HuH-7.5 (cell line): ENCODE measurements around the gene HMCN1.

Source experiments
- DNase-seq: peaks from one replicate; pipeline ENCODE4 v3.0.0; 2011; ENCODE audit warnings: low spot score

Gene HMCN1

DNA sequence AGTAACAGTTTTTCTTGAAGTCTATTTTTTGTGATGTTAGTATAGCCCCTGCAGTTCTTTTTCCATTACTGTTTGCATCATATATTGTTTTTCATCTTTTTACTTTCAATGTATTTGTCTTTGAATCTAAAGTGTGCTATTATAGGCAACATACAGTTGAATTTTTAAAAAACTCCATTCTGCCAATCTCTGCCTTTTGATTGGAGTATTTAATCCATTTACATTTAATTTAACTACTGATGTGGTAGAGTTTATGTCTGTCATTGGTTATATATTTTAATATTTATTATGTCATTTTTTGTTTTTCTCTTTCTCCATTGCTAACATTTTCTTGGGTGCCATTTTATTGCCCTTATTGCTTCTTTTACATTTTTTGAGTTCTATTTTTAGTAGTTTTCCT lies 296.3 kb downstream of the HMCN1 start:
- no peak for DNase-seq

DNA sequence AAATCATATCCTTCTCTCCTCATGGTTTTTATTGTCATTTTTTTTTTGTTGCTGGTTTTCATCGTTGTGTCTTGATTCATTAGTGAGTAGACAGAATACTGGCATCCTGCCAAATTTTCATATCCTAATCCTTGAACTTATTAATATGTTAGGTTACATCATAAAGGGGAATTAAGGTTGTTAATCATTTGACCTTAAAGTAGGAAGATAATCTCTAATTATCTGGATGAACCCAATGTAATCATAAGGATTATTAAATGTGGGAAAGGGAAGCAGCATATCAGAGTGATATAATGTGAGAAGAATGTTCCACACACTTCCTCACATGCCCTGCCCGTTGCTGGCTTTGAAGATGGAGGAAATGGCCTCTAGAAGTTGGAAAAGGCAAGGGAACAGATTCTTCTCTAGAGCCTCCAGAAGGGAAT lies 299.7 kb downstream of the HMCN1 start:
- DNase-seq = no peak

DNA sequence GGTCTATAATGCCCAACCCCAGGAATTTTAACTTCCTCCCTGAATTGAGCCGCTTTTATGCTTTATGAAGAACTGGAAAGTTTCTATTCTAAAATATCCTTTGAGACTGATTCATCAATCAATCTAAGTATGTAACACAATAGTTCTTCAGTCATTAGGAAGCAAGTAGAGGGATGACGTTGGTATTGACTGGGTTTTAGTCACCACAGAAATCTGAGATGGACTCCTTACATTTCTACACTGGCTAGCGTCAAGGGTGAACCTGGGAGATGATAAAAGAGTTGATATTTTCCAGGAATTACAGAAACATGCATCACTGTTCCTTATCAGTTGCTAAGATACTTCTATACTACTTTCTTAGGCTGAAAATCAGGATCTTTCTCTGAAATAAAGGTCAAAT lies 308.0 kb downstream of the HMCN1 start:
- no peak for DNase-seq

DNA sequence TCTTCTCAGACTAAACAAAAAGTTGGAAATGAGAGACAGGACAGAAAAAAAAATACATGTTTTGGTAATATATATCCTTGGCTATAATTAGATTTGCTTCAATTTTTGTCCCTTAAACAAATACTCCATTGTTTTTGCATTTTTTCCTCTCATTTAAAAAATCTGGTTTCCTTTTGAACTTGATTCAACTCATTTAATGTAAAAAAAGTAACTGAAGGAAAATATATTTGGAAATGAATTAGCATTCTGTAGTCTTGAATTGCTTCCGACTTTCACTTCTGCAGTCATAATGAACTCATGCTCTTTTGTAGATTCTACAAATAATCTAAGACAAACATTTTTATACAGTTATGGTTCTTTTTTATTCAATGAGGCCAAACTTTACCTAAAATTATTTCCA lies 309.1 kb downstream of the HMCN1 start:
- no peak for DNase-seq

DNA sequence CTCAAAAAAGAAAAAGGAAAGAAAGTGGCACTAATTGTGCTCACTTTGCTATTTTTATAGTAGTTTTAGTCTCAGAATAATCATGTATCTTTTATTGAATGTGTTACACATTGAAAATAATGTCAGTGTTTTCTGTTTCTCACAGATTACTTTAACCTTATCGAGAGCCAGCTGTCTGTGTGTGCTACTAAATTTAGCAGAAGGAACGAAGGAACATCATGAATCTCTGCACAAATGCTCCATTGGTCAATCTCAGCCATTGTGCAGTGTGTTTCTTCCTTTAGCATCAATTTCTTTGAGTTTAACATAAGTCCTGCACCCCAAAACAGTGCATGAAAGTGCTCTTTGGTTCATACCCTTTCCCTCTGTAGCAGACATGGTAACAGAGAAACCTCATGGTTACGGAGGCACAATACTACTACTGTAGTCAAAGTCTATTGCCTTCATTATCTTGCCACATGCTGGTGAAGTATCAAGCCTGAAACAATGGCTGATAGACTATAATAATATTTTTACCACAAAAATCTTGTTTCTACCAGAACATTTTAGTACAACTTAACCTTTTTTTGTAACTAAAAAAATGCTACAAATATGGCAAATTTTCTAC lies 310.0 kb downstream of the HMCN1 start:
- no peak for DNase-seq

DNA sequence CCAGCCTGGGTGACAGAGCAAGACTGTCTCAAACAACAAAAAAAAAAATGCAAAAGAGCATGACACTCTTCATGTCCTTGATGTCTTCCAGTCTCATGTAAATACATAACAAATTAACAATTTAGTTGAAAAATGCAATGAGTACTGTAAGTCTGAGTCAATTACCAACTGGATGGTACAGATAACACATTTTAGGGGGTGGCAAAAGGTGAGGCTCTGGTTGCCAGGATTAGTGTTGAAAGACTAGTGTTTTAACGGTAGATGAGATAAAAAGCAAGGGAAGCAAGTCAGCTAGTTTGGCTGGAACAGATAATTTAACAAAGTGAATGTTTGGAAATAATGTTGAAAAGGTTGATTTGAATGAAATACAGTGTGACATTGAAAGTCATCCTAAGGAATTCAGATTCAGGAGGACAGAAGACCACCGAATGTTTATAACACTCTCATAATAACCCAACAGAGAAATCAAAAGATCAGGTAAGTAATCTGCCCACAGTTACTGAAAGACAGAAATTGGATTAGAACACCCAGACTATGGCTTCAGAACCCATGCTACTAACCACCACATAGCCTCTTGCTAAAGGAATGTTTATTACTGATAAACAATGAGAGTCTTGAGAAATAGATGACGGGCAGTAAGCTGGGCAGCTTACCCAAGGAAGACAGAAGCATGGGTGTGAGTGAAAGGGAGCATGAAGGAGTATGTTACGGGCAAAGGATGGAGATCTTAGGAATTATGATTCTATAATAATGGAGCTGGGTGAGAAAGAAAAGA lies 312.4 kb downstream of the HMCN1 start:
- DNase-seq = no peak

DNA sequence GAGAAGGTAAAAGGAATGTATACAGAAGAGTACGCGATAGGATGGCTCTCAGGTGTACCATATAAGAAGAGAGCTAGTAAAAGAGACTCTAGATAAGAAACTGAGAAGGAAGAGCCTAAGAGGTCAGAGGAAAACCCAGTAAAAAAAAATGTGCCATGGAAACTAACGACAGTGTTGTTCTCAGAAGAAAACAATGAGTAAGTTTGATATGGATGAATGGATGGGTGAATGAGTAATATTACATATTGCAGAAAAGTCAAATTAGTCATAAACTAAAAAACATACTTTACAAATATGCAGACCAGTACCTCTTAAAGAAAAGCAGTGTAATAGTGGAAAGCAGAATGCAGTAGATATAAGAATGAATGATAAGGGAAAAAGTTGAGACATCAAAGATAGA lies 316.2 kb downstream of the HMCN1 start:
- DNase-seq = no peak

DNA sequence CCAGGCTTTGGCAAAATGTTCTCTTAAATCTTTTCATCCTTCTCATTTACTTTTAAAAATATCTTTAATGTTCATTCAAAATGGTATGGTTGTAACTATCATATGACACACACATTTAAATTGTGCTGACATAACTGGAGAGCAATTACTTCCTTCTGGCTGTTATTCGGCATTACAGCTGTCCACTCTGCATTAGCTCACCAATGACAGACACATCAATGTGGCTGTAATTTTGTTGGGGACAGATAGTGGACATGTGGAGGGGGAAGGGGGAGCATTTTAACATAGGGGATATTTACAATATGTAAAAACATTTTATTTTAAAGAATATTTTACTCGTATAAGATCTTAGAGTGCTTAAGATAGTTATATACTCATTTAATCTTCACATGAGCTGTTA lies 319.8 kb downstream of the HMCN1 start:
- DNase-seq = no peak

DNA sequence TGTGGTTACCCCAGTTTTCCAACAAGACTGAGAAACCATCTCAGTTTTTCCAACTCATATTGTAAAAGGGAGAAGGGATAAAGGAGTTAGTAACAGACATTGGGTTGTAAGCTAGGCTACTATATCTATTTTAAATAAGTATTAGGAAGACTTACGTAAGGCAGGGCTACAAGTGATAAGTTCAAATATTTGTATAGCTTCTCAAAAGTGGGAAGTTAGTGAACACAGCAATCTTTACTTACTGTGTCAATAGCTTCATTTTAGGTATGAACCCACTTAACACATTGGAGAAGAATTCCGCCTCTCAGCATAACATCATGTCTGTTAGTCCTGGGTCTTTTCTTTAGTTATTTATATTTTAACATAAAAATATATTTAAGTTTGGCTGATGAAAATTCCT lies 320.7 kb downstream of the HMCN1 start:
- no peak for DNase-seq

DNA sequence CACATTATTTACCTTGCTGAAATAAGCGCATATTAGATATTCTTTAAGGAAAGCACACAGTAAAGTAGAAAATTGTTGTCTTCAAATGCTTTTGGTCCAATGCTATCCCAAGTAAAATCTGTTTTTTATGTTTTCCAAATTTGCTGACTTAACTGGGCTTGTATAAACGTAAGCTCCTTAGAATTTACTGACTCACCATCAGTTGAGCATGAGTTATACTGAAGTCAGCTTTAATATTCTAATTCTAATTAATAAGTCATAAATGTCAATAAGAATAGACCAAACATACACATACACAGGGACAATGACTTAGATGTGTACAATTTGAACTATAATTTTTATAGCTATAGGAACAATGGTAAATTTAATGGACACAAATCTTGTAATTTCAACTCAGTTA lies 321.7 kb downstream of the HMCN1 start:
- no peak for DNase-seq

DNA sequence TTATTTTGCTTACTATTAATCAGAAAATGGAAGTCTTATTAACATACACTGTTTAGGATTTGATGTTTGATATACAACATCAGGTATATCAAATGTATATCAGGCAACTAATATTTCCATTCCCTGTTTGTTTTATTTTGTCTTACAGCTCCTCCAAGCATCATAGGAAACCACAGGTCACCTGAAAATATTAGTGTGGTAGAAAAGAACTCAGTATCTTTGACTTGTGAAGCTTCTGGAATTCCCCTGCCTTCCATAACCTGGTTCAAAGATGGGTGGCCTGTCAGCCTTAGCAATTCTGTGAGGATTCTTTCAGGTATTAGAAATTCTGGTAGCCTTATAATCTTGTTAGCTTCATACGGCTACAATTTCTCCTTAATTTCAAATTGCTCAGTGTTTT lies 322.9 kb downstream of the HMCN1 start:
- DNase-seq = no peak

DNA sequence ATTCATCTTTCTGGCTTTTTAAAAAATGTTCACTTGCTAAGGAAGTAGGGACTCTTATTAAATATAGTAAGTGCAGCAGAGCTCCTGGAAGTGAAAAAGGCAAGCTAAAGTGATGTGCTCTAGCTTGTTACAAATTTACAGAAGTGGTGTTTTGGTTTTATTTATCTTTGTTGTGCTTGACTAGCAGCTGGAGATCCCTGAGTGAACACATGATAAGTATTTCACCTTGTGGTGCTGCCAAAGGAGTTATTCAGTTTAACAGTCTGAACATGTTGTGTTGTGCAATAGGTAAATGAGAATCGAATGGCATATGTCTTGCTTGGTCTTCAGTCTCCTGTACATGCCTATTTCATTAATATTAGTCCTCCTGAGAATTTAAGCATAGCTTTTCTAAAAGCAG lies 325.1 kb downstream of the HMCN1 start:
- DNase-seq = no peak

DNA sequence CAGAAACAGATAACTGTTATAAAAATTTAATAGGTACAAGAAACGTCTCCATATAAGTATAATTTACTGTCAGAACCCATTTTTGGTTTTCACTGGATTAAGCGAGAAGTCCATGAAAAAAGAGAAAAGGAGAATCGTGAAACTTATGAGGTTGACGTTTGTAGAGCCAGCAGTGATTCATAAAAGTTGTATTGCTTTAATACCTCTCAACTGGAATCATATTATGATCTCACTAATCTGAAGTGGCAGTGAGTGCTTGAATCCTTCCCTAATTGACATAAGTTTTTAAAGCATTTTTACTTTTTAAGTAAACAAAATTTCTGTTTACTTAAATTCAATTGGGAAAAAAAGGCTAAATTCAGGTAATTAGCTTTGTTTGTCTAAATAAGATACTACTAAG lies 325.6 kb downstream of the HMCN1 start:
- DNase-seq = no peak

DNA sequence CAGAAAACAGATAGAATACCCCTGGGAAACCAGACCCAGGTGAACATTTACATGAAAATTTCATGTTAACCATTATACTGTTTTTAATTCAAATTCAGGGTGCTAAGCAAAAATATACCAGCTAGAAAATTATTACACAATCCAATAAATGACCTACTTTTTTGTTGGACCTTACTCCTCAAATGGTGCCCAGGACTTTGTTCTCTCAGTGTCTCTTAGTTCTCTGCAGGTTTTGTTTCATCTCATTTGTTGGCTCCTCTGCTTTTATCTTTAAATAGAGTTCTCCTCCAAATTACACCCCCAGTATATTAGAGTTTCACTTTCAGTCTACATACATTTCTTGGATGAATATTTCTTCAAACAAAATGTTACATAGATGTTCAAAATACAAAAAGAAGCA lies 326.0 kb downstream of the HMCN1 start:
- DNase-seq = no peak

DNA sequence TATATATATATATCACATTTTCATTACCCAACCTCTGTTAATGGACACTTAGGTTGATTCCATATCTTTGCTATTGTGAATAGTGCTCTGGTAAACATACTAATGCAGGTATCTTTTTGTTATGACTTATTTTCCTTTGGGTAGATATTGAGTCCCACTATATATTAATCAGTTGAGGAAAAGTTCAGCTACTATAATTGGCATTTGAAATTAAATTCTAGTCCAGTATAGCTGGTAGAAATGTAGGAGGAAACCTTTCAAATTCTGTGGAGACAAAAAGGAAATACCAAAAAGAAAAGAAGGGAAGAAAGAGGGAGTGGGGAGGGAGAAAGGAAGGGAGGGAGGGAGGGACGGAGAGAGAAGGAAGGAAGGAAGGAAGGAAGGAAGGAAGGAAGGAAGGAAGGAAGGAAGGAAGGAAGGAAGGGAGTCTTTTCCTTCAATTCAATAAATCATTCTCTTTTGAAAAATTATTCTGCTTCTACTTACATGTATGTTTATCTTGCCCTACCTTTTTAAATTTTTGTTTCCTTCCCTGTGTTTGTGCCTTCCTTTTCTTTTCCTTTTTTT lies 329.0 kb downstream of the HMCN1 start:
- DNase-seq = no peak

DNA sequence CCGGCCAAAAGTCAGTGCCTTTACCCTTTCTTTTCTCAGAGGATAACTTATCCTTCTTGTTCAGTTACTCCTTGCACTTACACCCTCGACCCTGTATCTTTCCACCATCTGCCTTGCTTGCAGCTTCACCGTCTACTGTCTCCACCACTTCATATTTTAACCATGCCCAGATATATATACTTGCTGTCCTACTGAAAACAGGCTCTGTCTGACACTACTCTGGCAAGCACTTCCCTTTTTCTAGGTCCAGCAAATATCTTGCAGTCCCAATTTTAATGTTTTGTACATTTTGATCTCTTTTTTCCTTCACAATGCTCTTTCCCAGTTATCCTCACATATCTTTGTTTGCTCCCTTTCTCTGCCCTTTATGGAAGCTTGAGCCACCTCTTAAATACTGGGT lies 332.2 kb downstream of the HMCN1 start:
- no peak for DNase-seq

DNA sequence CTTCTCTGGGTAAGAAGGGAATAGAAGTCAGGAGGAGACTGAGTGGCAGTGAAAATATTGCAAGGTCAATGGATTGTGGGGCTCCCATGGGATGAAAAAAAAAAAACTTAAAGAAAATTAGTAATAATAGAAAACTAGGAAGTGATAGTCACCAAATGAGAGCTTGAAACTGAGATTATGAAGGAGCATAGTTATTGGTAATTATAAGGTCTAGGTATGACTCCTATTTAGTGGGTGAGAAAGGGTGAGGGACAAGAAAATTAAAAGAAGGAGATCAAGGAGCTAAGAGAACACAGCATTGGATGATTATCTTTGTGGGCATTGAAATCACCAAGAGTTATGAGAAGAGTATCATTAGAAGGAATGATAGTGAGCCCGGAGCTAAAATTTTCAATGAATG lies 339.5 kb downstream of the HMCN1 start:
- no peak for DNase-seq

DNA sequence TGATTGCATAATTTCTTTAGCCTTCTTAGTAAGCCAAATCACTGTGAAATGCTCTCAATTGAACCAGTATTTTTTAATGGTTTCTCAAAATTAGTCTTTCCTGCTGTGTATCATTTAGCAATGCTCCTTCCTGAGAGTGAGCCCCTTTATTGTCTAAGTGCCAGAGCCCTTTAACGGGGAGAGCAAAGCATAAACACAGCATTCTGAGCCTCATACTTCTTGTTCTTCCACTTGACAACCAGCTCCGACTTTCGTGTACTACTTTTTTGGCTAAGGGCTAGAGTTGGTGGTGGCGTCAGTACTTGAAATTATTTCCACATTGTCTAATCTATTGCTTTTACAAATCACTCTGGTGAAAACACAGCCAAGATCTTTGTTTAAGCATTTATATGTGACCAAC lies 341.8 kb downstream of the HMCN1 start:
- no peak for DNase-seq

DNA sequence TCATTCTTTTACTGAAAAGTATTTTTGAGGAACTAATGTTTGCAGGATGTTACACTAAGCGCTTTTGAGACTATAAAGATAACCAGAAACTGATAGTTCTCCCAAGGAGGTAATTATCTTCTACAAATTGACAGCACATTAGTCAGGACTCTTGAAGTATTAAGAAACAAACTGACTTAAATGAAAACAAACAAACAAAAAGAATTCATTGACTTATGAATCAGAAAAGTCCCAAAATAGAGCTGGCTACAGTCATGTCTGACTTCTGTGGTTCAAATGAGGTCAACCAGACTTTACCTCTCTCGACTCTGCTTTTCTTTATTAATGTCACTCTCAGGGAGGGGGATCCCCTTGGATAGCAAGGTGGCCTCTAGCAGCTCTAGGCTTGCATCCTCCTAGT lies 344.1 kb downstream of the HMCN1 start:
- no peak for DNase-seq

DNA sequence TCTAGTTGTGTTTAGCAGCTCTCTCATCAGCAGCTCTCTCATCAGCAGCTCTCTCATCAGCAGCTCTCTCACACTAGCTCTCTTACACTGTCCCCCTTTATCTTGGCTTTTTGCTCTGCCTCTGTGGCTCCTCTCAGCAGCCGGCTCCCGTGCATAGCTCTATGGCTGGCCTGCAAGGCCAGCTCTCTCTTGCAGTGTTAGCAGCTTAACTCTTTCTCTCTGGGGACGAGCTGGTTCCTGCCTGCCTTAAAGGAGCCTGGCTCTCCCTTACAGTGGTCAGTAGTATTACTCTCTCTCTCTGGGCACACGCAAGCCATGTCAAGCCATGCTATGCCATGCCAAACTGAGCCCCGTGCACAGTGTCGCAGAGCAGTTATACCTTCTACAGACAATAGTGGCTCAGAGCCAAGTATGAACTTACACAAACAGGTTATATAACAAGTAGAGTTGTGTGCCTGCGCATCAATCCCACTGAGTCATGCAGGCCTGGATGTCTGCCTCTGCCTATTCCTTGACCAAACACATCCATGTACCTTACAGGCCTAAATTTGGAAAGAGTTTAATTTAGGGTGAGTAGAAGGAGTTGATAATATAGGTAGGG lies 345.0 kb downstream of the HMCN1 start:
- no peak for DNase-seq

DNA sequence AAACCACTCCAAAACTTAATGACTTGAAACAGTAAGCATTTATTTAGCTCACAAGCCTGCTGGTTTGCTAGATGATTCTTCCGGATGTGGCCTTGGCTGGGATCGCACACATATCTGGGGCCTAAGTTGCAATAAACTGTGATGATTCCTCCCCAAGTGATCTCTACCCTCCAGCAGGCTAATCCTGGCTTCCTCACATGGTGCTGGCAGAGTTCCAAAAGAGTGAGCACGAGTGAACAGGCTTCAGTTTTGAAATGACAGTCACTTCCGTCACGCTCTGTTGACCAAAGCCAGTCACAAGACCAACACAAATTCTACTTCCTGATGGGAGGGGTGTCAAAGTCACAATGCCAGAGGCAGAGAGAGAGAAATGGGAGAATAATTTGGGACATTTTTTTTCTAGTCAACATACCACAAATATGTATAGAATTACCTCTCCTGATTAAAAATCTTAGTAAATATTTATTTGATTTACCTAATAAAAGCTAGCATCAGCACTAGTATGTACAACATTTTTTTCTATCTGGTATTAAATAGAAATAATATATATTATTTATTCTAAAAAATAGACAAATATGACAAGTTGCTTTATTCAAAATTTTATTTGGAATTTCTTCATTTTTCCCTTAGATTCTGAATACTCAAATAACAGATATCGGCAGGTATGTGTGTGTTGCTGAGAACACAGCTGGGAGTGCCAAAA lies 348.2 kb downstream of the HMCN1 start:
- no peak for DNase-seq

DNA sequence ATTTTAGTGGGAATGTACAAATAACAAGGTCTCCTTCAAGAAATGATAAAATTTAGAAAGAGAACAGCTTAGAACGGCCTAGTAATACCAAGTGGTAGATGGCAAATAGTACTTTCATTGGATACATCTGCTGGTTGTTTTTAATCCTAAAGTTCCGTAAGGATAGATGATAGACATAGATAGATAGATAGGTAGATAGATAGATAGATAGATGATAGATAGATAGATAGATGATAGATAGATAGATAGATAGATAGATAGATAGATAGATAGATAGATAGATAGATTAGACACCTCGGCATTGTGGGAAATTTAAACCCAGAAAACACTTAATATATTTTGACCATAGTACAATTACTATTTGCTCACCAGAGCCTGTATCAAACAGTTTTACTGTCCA lies 352.4 kb downstream of the HMCN1 start:
- DNase-seq = no peak

DNA sequence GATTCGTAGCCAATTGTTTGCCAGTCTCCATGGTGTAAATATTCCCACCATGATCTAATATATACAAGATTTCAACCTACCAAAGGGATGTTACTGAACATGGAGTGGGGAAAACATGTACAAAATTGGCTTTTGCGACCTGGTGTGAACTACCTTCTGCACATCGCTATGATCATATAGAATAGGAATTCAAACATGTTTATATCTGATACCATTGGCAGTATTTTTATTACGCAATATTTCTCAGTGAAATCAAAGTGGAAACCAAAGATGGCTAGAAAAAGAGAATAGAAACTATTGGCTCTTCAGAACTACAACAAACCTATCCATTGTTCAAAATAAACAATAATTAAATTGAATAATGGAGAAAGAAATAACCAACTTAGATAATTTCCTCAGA lies 355.7 kb downstream of the HMCN1 start:
- no peak for DNase-seq
